Measurements from ENCODE around the gene SPATA33.

SPATA33 gene

DNA sequence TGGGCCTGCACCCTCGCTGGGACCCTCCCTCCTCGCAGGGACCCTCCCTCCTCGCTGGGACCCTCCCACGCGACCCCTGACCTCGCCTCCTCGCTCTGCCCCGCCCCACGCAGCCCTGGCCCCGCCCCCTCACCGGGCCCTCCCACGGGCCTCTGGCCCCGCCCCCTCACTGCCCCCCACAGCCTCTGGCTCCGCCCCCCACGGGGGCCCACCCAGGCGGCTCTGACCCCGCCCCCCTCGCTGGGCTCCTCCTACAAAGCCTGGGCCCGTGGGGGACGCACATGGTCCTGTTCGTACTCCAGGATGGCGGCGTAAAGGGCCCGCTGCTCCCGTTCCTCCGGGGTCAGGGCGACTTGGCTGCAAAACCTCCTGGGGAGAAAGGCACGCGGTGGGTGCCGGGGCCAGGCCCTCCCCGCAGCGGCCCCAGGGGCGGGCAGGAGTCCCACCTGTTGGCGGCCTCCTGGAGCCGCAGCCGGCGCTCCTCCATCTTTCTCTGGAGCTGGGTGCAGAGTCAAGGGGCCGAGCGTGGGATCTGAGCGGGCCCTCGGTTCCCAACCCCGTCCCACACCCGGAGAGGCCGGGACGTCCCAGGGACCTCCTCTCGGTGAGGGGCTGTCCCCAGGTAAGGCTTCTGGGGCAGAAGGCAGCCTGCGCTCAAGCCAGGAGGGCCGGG lies 54.1 kb downstream of the SPATA33 start:
- no peak for DNase-seq

DNA sequence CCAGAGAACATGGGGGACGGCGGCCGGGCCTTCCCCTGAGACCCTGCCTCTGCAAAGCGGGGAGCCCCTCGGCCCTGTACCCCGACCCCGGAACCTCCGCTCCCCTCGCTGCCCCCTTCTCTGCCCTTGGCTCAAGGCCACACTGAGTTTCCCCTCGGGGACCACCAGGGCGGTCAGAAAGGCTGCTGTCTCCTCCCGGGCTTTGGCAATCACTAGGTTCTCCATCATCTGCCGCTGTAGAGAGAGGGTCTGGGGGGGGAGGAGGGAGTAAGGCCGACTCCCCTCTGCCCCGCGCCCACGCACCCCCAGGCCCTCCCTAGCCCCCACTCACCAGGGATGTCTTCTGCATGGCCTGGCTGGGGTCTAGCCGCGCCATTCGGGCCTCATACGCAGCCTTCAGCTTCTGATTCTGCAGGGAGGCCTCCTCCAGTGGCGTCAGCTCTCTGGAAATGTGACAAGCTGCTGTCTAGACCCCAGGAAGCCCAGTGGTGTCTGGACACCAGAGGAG lies 54.7 kb downstream of the SPATA33 start:
- no peak for DNase-seq

DNA sequence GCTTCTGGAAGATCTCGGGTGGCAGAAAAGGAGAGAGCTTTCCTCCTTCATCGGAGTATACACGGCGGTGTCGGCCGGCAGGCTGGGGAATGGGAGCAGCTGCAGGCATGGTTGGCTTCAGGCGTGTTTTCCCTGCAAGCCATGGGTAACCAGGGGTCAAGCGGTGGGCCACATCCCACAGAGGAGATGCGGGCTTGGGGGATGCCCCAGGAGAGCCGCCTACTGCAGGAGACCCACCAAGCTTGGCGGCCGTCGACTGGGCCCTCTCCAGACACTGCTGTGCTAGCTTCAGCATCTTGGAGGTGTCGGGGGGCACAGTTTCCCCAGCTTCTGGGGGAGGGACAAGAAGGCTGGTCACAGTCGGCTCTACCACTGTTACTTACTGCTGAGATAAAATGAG lies 58.9 kb downstream of the SPATA33 start:
- no peak for DNase-seq

DNA sequence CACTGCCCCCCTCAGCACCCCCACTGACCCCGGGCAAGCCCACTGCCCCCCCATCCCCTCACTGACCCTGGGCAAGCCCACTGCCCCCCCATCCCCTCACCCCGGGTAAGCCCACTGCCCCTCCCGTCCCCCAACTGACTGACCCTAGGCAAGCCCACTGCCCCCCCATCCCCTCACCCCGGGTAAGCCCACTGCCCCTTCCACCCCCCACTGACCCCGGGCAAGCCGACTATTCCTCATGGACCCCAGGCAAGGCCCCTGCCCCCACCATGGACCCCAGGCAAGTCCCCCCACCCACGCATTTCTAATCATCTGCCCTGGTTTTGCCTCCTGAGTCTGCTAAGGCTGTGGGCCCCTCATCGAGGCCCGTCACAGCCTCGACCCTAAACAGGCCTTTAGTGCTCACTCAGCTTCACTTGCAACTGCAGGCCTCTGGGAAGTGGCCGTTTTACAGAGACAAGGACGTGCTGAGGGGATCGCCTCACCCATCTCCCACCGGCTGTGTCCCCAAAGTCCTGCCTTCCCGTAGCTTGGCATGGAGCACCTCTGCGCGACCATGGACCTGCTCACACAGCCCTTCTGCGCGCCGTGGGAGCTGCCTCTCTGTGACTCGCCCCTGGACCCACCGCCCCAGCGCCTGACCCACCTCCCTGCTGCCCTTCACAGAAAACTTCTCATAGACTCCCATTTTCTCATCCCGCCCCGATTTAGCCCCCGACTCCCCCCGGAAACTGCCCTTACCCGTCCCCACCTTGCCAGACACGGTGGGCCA lies 59.5 kb downstream of the SPATA33 start:
- DNase-seq = no peak

DNA sequence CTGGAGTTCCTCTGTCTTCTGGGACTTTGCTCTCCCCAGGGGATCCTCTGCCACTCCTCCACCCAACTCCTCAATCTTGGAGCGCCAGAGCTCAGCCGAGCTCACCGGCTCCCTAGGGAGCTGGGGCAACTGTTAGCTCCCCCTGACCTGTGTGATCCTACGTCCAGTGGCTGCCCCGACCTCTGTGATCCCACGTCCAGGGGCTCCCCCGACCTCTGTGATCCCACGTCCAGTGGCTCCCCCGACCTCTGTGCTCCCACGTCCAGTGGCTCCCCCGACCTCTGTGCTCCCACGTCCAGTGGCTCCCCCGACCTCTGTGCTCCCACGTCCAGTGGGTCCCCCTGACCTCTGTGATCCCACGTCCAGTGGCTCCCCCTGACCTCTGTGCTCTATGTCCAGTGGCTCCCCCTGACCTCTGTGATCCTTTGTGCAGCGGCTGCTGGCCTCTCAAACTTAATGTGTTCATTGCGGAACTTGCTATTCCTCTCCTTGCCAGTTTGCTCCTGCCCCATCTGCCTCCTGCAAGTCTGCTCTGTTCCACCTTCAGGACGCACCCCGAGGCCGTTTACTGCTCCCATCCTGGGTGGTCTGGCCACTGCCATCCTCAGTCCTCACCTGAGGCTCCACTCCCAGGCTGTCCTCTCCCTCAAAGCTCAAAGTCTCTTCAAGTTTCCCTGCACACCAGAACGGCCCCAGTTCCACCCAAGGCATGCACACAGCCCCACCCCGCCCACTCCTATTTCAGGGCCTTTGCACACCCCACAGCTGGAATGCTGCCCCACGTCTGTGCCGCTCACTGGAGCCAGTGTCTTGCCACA lies 60.3 kb downstream of the SPATA33 start:
- DNase-seq = no peak

All from NCI-H510A (cell line).